DND-41 (cell line): ENCODE data around the gene CKLF.
A peak's percentile ranks its signal among the peaks of the same experiment; 100 is the strongest.

Experiments
- ATAC-seq: fragments of 200-7000 bp; cut with Tn5 transposase; 3 replicates; pipeline ENCODE4 v1.9.1; 2021; ENCODE audit warnings: low read depth; ENCODE audit not compliant: insufficient read depth
- DNase-seq: peaks from one replicate; pipeline ENCODE4 v3.0.0-alpha.2; 2020
- H2AFZ ChIP-seq: 2 replicates; pipeline ENCODE4 v1.6.0; 2012; ENCODE audit warnings: low read depth, low read length
- H3K27ac ChIP-seq: 2 replicates; pipeline ENCODE4 v1.5.1; 2012; ENCODE audit warnings: low read length, inconsistent platforms
- H3K27me3 ChIP-seq: fragments of 200-600 bp; sonication (generic); 2 replicates; pipeline ENCODE4 v1.6.0; 2012; ENCODE audit warnings: low read length, mild to moderate bottlenecking, inconsistent platforms; ENCODE audit not compliant: insufficient read depth, poor library complexity
- H3K36me3 ChIP-seq: 2 replicates; pipeline ENCODE4 v1.5.1; 2012; ENCODE audit warnings: low read length, inconsistent platforms; ENCODE audit not compliant: insufficient read depth
- H3K4me1 ChIP-seq: 2 replicates; pipeline ENCODE4 v1.5.1; 2012; ENCODE audit warnings: mild to moderate bottlenecking, low read length; ENCODE audit not compliant: insufficient read depth
- H3K4me2 ChIP-seq: 2 replicates; pipeline ENCODE4 v1.6.0; 2012; ENCODE audit warnings: mild to moderate bottlenecking, moderate library complexity, low read length, inconsistent platforms; ENCODE audit not compliant: insufficient read depth
- H3K4me3 ChIP-seq, 2 experiments: fragments of 200-600 bp in 1 of 2; shearing (Covaris generic) in 1 of 2; 2 replicates each; pipeline ENCODE4 v1.5.1; 2012 to 2016; ENCODE audit warnings: inconsistent platforms in 2 of 2, low read length in 2 of 2, mild to moderate bottlenecking in 2 of 2, low read depth in 1 of 2, moderate library complexity in 1 of 2
- H3K79me2 ChIP-seq: 2 replicates; pipeline ENCODE4 v1.6.0; 2012; ENCODE audit warnings: low read length, inconsistent platforms; ENCODE audit not compliant: insufficient read depth
- H3K9ac ChIP-seq: 2 replicates; pipeline ENCODE4 v1.6.0; 2012; ENCODE audit warnings: low read depth, mild to moderate bottlenecking, inconsistent platforms, low read length, moderate library complexity
- H3K9me3 ChIP-seq: 2 replicates; pipeline ENCODE4 v1.5.1; 2012; ENCODE audit warnings: low read length, moderate library complexity, mild to moderate bottlenecking, inconsistent platforms; ENCODE audit not compliant: insufficient read depth, severe bottlenecking
- H4K20me1 ChIP-seq: 2 replicates; pipeline ENCODE4 v1.6.0; 2012; ENCODE audit warnings: low read length; ENCODE audit not compliant: insufficient read depth
- EZH2 ChIP-seq: IDR thresholded peaks from 3 replicates; pipeline ENCODE4 v1.6.1; 2012; ENCODE audit warnings: borderline replicate concordance, low read depth, mild to moderate bottlenecking, moderate library complexity, low read length, inconsistent platforms; ENCODE audit not compliant: severe bottlenecking
- TF ChIP-seq, protein P1 (sequence below): IDR thresholded peaks from 2 replicates; pipeline ENCODE4 v1.5.1; 2012; ENCODE audit warnings: borderline replicate concordance, low read length, moderate library complexity, mild to moderate bottlenecking; ENCODE audit not compliant: poor library complexity, severe bottlenecking; ENCODE audit errors: extremely low read depth

The CKLF gene, protein sequence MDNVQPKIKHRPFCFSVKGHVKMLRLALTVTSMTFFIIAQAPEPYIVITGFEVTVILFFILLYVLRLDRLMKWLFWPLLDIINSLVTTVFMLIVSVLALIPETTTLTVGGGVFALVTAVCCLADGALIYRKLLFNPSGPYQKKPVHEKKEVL

DNA sequence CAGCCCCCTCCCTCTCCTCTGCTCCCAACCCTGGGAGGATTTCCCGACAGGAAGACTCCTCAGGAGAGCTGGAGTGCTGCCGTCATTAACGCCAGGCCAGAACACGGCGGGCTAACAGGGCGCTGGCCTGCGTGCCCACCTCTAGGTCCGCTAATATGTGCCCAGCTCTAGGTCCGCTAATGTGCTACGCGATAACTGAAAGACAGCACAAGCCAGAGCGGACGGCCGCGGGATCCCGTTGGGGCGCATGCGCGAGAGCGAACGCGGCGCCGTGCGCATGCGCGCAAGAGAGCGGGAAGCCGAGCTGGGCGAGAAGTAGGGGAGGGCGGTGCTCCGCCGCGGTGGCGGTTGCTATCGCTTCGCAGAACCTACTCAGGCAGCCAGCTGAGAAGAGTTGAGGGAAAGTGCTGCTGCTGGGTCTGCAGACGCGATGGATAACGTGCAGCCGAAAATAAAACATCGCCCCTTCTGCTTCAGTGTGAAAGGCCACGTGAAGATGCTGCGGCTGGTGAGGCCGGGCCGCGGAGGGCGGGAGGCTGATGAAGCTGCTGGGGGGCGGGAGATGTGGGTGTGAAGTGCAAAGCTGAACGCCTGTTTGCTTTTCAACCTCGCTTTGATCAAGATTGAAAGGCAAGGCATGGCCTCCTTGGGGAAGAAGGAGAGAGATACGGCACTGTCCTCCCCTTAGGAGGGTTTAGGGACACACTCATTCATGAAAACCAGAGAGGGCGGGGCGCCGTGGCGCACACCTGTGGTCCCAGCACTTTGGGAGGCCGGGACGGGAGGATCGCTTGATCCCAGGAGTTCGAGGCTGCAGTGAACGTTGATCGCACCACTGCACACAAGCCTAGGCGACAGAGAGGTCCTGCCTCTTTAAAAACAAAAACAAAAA is at the start of gene CKLF:
TSS of gene CKLF (plus strand) at position 291 of the 892 bp plus-strand sequence. CDS start at position 431, 140 bp downstream.
- ATAC-seq, result peak; percentile 63
- Histone ChIP-seq H3K9me3 (no peaks in the 10 kb centered on the region), H3K4me2 (peak within 1 kb of the TSS; percentile 70), H3K27me3 (no peaks in the 10 kb centered on the region), H2AFZ (peak within 1 kb of the TSS; percentile 80), H3K4me1 (peaks cover 92% of the 10 kb centered on the region), H3K36me3 (peaks cover 41% of the 10 kb centered on the region), H4K20me1 (peaks cover 34% of the 10 kb centered on the region; the same call in 1 of the 2 replicates), H3K4me3 (peak within 1 kb of the TSS; percentile 36 to 86), H3K79me2 (peaks cover 67% of the 10 kb centered on the region), H3K27ac (peak within 1 kb of the TSS; percentile 97), H3K9ac (peak within 1 kb of the TSS; percentile 71)
- TF ChIP-seq, protein P1, sequence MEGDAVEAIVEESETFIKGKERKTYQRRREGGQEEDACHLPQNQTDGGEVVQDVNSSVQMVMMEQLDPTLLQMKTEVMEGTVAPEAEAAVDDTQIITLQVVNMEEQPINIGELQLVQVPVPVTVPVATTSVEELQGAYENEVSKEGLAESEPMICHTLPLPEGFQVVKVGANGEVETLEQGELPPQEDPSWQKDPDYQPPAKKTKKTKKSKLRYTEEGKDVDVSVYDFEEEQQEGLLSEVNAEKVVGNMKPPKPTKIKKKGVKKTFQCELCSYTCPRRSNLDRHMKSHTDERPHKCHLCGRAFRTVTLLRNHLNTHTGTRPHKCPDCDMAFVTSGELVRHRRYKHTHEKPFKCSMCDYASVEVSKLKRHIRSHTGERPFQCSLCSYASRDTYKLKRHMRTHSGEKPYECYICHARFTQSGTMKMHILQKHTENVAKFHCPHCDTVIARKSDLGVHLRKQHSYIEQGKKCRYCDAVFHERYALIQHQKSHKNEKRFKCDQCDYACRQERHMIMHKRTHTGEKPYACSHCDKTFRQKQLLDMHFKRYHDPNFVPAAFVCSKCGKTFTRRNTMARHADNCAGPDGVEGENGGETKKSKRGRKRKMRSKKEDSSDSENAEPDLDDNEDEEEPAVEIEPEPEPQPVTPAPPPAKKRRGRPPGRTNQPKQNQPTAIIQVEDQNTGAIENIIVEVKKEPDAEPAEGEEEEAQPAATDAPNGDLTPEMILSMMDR, result no peak
- TF ChIP-seq EZH2, result no peak
- peak; percentile 94 for DNase-seq

DNA sequence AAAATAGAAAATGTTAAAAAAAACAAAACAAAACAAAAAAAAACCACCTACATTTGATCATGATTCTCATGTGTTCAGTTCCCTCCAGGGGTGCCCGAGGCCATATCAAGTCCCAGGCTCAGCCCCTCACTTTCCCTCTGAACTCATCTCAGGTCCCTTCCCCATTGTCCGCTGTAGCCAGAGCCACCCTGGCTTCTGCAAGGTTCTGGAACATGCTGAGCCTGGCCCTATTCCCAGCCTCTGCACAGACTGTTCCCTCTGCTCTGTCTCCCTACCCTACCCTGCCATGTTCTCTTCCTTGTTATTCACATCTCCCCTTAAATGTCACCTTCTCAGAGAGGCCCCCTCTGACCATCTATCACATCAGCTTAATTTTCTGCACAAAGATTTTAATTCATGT is 49.3 kb upstream of the CKLF start:
- Histone ChIP-seq H3K79me2 (no peaks in the 10 kb centered on the region), H2AFZ (no peak overlapping the region), H3K9ac (no peak overlapping the region)

DNA sequence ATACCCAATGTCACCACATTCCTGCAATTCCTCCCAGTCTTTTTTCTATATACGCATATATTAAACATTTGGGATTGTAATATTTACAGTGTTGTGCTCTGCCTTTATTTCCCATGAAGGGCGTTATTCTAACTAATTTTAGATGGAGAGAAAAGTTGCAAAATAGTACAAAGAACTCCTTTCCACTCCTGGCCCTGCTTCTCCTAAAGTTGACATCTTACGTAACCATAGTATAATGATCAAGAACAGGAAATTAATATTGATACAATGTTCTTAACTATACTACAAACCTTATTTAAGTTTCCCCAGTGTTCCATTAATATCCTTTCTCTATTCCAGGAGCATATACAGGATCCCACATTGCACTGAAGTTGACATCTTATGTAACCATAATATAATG is 48.8 kb upstream of the CKLF start:
- Histone ChIP-seq H3K4me2 (no peak overlapping the region), H3K79me2 (no peaks in the 10 kb centered on the region), H3K27me3 (no peaks in the 10 kb centered on the region), H3K27ac (no peak overlapping the region), H3K4me1 (no peaks in the 10 kb centered on the region), H3K36me3 (no peaks in the 10 kb centered on the region; the same call in 1 of the 2 replicates), H2AFZ (no peak overlapping the region), H3K9me3 (no peaks in the 10 kb centered on the region), H4K20me1 (no peaks in the 10 kb centered on the region), H3K4me3 (no peak overlapping the region), H3K9ac (no peak overlapping the region)
- TF ChIP-seq EZH2, result no peak
- TF ChIP-seq, protein P1, result no peak
- DNase-seq (no peak), ATAC-seq (no peak)

More for the DNA sequence above, 49.3 kb upstream of the CKLF start:
- Histone ChIP-seq H3K4me3 (no peak overlapping the region), H3K4me1 (no peaks in the 10 kb centered on the region), H3K9me3 (no peaks in the 10 kb centered on the region), H3K27me3 (no peaks in the 10 kb centered on the region), H3K27ac (no peak overlapping the region), H4K20me1 (no peaks in the 10 kb centered on the region), H3K4me2 (no peak overlapping the region), H3K36me3 (no peaks in the 10 kb centered on the region)
- TF ChIP-seq, protein P1, result no peak
- TF ChIP-seq EZH2, result no peak
- no peak for DNase-seq
- ATAC-seq, result no peak
